CMK (cell line): ENCODE measurements around the gene KCNJ12.
"Not testable (repeated sequence)": the region's sequence is repeated elsewhere in the genome, so short reads cannot be mapped to it uniquely, and the experiment has no call there.

Experiments
- DNase-seq: peaks from one replicate; pipeline ENCODE4 v3.0.0-alpha.2; 2010; ENCODE audit warnings: low read depth

The KCNJ12 gene

DNA sequence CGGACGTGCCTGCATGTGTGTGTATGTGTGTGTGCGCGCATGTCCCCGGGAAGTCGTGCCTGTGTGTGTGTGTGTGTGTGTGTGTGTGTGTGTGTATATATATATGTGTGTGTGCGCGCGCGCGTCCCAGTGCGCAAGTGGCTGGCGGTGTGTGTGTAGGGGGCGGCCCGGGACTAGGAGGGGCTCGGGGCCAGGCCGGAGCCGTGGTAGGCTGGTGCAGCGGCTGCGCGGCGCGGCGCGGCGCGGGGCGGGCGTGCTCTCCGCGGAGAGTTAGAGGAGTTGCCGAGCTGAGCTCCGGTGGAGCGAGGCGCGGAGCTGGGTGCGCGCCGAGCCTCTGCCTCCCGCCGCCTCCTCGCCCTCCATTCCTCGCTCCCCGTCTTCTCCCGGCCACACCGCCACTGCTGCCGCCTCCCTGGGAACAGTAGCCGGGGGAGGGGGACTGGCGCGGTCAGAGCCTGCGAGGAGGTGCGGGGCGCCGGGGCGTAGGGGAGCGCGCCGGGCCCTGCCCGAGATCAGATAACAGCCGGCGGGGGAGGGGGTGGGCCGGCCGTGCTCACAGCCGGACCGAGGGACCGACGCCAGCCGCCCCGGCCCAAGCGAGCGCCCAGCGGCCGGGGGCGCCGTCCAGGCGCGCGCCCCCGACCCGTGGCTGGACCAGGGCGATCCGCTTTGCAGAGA is at the start of gene KCNJ12:
Gene KCNJ12, plus strand, starts transcription at position 277 of the 678 bp plus-strand sequence. CDS start 38,986 bp downstream, outside the sequence.
- no peak for DNase-seq

DNA sequence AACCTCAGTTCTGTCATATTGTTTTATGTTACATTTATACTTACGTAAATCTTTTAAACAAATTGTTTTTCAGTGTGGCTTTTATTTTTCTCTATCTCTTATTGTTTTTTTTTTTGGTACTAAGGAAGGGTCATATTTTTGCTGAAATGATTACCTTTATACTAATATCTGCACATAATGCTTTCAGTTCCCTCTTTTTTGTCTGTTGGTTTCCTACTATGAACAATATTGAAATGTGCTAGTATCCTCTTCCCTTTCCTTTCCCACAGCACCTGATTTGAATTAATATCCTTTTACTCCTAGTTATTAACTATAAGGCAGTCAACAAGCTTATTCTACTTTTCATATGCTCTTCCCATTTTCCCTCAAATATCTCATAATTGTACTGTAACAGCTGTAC is 48.2 kb upstream of the KCNJ12 start:
- not testable (repeated sequence) for DNase-seq

DNA sequence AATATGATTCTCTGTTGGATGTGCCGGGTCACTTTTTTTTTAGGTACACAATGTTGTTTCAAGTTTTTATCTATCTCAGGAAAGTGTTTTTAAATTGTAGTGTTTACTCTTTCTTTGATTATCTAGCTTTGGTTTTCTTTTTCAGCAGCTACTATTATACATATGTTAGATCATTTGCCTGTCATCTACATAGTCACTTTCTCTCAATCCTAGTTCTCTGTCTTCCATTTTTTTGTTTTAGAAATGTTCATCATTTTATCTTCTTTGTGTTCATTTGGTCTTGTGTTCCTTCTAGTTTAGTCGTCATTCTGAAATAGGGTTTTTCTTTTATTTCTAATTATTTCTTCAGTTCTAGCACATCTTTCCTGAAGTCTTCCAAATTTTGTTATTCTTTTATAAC is 47.4 kb upstream of the KCNJ12 start:
- not testable (repeated sequence) for DNase-seq

DNA sequence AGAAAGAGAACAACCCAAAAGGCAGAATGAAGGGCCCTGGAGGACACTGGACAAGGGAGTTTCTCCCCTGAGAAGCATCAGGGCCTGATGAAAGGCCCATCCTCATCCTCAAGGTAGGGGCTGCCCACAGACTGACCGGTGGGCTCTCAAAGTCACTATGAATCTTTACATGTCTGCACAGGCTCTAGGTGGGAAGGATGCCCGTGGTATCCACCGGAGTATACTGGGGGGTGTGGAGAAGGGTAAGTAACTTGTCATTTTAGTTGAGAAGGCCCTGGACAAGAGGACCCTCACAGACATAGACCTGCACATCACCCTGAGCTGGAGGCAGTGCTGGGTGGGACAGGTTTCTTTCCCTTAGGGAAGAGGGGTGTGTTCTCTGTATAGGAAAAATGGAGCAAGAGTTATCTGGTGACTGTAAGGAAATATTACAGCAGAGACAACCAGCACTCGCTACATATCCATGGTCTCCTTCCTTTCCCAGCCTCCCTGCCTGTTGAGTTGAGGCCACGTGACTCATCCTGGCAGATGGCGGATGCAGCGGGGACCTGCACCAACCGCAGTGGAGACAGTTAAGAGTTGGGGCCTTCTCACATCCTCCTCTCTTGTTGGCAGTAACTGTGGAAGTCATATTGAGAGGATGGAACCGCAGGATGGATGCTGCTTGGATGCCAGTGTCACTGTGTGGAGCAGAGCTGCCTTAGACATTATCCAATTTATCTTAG is 45.6 kb upstream of the KCNJ12 start:
- no peak for DNase-seq

DNA sequence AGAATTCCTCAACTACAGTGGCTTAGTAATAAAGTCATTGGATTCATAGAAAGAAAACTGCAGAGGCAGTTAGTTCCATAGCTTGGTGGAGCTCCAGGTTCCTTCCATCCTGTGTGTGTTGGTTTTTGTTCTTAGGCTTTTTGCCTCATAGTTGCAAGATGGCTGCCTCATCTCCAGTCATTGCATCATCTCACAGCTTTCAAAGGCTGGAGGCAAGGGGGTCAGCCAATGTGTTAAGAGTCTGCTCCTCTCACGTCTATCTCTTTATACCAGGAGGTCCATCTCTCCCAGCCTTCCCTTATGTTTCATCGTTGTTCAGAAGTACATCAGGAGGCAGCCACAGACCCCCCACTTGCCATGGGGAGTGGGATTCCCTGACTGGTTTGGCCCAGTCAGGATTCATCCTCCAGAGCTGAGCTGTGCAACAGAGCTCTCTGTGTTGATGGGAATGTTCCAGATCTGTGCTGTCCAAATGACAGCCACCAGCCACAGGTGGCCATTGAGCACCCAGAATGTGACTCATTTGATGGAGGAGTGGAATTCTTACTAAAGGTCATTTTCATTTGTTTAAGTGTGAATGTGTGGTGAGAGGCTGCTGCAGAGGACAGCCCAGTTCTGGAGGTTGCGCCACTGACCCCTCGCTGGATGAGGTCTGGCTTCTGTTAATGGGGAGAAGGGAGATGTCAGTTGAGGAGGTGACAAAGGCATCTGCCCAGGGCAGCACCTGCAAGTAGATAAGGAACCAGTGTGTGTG is 39.4 kb upstream of the KCNJ12 start:
- not testable (repeated sequence) for DNase-seq

DNA sequence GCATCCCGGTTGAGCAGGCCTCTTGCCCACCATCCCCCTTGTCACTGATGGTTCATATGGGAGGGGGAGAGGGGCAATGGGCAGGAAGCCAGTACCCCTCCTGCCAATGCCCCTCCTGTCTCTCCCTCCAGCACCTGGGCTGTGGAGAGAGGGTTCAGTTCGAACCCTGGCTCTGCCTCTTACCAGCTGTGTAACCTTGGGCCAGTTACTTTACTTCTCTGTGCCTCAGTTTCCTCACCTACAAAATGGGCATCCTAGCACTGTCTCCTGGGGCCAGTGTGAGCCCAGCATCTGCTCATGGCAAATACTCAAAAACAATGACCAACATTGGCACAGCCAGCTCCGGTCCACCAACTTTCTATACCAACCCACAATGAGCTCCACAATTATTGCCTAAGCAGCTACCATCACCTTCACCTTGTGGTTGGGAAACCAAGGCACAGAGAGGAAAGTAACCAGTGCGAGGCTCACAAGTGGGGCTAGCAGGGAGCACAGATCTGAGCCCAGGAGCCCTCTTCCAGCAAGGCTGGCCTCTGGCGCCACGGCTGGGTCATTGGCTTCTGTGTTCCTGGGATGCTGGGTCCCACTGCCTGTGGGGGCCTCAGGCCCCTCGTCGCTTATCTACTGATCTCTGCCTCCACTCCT is 38.1 kb upstream of the KCNJ12 start:
- not testable (repeated sequence) for DNase-seq

DNA sequence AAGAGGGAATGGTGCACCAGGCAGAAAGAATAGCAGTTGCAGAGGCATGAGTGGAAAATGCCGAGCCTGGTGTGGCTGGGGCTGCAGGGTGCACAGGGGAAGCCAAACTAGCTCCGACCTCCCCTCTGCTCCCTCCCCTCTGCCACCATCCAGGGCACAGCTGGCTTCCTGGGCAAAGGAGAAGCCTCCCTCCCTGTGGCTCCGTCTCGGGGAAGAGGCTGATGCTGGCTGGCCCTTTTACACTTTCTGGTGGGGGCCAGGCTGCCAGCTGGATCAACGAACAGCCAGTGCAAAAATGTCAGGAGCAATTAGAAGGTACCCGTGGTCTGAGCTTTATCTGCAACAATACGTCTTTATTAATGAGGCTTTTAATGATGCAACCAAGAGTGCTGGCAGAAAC is 37.1 kb upstream of the KCNJ12 start:
- no peak for DNase-seq

DNA sequence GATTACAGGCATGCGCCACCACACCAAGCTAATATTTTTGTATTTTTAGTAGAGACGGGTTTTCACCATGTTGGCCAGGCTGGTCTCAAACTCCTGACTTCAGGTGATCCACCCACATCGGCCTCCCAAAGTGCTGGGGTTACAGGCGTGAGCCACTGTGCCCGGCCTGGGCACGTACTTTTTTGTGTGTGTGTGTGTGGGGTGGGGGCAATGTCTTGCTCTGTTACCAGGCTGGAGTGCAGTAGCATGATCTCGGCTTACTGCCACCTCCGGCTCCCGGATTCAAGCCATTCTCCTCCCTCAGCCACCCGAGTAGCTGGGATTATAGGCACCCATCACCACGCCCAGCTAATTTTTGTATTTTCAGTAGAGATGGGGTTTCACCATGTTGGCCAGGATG is 36.6 kb upstream of the KCNJ12 start:
- not testable (repeated sequence) for DNase-seq

DNA sequence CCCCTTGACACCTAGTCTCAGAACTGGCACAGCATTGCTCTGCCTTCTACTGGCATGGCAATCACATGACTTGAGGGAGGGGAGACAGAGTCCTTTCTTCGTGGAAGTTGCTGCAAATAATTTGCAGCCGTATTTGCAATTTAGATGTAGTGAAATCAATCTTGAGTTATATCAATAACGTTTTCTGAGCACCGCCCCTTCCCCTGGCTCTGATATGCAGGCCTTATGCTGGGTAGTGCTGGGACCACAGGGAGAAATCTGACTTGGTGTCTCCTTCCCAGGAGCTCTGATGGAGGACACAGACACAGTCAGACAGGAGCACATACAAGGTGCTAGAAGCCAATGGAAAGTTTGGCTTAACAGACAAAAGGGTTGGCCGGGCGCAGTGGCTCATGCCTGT is 35.8 kb upstream of the KCNJ12 start:
- DNase-seq, result not testable (repeated sequence)

DNA sequence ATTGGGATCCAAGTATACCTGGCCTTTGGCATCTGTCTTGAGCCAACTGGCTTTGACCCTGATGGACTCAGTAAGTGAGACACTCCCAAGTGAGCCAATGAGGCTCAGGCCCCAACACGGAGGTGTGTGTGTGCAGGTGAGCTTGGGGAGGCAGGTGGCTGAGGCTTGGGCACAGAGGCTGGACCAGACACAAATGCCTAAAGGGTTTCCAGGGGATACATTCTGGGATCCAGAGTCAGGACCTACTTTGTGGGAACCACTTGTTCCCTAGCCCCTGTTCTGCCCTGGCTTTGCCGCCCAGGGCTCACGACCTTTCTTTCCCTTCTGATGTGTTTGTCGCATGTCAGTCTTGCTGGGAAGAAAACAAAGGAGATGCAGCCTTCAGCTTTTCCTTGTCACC is 34.9 kb upstream of the KCNJ12 start:
- not testable (repeated sequence) for DNase-seq

DNA sequence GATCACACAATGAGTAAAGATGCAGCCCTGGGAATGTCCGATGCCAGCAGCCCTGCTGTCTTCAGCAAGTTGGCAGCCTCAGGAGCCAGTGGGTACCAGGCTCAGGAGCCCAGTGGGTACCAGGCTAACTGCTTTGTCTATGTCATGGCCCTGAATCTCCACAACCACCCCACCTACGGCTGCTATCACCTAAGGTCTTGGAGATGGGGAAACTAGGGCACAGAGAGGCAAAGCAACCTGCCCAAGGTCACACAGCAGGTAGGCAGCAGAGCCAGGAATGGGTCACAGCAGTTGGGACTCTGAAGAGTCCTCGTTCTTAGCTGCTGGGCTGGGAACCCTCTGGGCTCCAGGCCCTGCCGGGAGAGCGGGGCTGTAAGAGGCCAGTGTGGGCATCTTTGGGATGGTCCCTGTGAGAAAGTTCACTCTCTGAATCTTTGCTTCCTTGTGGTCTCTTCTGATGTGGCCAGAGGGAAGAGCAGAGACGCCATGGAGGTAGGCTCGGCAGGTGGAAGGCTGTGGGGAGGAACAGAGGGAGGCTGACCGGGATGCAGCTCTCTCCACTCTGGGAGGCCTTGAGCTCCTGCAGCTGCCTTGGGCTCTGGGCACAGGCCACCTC is 34.1 kb upstream of the KCNJ12 start:
- DNase-seq, result not testable (repeated sequence)

DNA sequence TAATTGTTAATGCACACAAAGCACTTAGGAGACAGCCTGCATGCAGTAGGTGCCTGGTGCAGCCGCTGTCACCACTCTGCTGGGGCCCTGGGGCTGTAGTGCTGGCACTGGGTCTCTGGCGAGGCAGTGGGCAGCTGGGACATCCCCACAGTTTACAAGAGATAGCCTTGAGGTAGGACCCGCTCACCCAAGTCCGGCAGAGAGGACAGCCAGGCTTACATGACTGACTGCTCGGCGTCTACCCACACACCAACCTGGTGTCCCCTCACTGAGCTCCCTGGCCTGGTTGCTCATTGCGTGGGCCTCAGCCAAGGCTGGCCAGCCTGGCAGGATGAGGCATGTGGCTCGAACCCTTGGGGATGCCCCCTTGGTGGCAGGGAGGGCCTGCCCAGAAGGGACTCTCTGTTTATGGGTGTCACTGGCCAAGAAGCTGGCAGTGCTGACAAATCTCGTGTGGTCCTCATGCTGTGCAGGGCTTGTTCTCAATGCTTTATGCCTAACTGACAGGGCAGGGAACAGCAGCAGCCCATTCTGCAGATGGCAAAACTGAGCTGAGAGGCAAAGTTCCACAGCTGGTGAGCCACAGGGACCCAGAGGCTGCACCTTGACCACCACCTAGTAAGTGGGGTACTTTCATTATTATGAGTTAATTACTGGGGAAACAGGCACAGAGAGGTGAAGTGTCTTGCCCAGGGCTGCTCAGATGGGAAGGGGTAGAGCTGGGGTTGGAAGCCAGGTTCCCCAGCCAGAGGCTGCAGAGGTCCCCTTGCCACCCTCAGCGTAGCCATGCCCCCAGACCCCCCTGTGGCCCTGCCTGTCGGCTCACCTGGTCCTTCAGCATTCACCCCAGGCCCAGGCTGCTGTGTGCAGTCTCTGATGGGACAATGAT is 32.9 kb upstream of the KCNJ12 start:
- not testable (repeated sequence) for DNase-seq

DNA sequence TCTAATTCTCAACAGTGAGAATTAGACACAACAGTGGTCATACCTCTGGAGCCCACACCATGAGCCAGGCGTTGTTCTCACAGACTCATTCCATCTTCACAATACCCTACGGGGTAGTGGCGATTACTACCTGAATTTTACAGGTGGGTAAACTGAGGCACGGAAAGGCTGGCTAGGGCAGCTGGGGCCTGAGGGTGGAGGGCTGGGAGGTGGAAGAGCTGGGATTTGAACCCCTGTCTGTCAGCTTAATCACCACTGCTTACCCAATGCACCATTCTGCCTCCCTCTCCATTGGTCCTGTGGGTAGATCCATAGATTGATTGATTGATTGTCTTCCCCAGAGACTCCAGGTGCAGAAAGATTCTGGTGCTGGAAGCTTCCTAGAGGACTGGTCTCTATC is 31.4 kb upstream of the KCNJ12 start:
- DNase-seq, result not testable (repeated sequence)

DNA sequence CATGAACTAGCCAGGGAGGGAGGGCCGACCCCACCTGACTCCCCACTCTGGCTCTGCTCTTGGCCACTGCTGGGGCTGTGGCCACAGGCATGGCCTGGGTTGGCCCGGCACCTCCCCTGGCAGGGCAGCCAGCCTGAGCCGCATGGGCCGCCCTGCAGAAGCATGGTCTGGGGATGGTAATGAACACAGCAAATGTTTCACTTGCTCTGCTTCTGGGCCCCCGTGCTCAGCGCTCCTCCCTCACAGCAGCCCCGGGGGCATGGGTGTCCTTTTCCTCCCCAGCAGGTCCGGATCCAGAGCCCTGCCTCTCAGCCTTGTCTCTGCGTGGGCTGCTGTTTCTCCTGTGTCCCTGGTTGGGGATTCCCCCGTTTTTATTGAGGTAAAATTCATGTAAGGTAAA is 30.9 kb upstream of the KCNJ12 start:
- no peak for DNase-seq

DNA sequence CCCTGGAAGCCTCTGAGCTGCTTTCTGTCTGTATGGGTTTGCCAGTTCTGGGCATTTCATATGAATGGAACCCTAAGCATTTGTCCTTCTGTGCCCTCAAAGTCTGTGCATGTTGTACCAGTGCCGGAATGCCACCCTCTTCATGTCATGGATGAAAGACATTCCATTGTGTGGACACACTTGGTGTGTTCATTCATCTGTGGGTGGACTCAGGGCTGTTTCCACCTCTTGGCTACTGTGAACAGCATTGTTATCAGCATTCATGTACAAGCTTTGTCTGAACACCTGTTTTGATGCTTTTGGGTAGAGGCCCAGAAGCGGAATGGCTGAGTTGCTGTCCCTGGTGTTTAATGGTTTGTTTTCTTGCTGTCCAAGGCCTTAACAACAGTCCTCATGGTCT is 30.1 kb upstream of the KCNJ12 start:
- DNase-seq, result not testable (repeated sequence)

DNA sequence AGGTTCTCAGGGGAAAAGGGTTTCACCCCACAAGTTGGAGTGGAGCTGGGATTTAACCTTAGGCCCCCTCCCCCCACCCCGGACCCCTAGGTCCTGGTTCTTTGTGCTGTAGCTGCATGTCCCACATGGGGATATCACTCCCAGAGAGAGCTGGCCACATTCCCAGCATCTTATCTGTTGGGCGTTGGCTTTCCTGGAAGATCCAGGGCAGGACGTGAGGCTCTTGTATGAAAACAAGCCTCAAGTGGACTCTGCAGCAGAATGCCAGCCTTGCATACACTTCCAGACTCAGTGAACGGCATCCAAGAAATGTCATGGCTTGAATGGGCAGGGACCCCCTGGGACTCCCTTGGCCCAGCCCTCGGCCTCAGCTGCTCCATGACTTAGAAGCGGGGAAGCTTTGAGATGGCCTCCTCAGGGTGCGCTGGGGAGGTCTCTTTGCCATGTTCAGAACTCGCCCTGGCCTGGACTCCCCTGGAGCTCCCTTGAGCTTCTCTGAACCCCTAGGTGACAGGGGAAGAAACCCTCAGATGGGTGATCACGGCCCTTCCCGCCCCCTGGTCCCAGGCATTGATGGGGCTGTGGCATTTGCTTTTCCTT is 29.4 kb upstream of the KCNJ12 start:
- DNase-seq, result not testable (repeated sequence)

DNA sequence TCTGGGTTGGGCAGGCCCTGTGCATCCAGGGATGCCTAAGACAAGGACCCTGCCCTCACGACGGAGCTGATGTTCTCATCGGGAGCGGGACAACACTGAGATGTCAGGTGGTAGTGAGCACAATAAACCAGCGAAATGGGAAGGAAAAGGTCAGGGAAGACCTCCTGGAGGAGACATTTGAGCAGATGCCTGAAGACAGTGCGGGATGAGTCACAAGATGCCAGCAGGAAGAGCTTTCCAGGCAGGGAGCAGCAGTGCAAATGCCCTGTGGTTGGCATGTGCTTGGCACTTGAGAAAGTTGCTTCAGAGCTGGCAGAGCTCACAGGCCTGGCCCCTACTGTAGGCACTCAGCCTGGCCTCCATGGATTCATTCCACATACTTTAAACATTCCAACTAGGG is 28.5 kb upstream of the KCNJ12 start:
- DNase-seq, result not testable (repeated sequence)

DNA sequence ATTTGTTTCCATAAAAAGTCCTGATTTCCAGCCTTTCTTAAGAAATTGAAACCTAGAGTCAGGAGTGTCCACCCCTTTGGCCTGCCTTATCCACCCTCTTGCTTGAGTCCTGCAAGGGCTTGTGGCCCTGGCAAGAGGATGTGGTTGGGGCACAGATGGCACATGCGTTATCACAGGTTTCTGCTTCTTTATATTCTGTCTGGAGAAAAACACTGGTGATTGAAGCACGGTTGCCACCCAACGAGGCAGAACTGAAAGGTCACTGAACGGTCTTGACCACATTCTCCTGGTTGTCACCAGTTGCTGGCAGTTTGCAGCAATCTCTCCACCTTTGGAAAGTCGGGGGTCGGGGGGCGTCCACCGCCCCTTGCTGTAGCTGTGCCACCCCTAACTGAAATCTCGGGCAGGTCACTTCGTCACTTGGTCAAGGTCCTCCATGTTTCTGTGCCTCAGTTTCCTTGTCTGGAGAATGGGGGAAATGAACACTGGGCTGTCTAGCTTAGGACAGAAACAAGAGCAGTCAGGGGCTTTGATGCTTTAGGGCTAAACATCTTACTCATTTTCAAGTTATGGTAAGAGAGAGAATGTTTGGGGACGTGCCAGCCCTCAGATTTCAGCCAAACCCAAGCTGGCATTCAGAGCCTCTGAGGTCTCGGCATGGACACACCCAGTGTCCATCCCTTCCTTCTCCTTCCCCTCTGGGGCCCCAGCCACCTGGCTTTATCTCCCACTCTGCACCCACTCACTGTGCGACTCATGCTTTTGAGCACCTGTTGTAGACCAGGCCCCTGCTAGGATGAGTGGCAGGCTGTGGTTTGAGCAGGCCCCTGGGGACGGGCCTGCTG is 27.9 kb upstream of the KCNJ12 start:
- not testable (repeated sequence) for DNase-seq

DNA sequence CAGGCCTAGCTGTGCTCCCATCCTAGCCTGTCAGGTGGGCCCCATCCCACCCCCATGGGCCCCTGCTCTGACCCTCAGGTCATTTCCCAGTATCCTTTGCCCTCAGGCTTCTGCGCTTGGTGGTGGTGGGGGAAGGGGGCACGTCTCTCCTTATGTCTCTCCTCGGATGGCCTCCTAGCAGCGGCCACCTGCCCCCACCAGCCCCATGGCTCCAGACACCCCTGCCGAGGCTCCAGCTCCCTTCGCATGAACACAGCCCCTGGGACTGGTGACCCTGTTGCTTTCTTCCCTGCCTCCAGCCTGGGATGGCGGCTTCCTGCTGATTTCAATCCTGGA is 27.3 kb upstream of the KCNJ12 start:
- not testable (repeated sequence) for DNase-seq
